OCI-LY1 (cell line): ENCODE data around the gene TENM4.

ENCODE experiments used
- H2AFZ ChIP-seq: fragments of 200-600 bp; sonication (generic), shearing (Covaris generic); 2 replicates; pipeline ENCODE4 v1.6.0; 2014; ENCODE audit warnings: antibody characterized with exemption, mild to moderate bottlenecking, low read length
- H3F3A ChIP-seq: fragments of 200-600 bp; sonication (generic), shearing (Covaris generic); 2 replicates; pipeline ENCODE4 v1.6.0; 2014; ENCODE audit warnings: mild to moderate bottlenecking, antibody characterized with exemption, low read length, moderate library complexity; ENCODE audit not compliant: insufficient read depth
- H3K27ac ChIP-seq: fragments of 200-600 bp; sonication (generic); 2 replicates; pipeline ENCODE4 v1.5.1; 2014; ENCODE audit warnings: low read length, mixed run types, mild to moderate bottlenecking, low read depth; ENCODE audit not compliant: poor library complexity, severe bottlenecking
- H3K27me3 ChIP-seq: fragments of 200-600 bp; sonication (generic); 2 replicates; pipeline ENCODE4 v1.6.0; 2014; ENCODE audit warnings: antibody characterized with exemption, mild to moderate bottlenecking, low read length, moderate library complexity; ENCODE audit not compliant: insufficient read depth
- H3K36me3 ChIP-seq: fragments of 200-600 bp; sonication (generic); 2 replicates; pipeline ENCODE4 v1.6.1; 2014; ENCODE audit warnings: mild to moderate bottlenecking, antibody characterized with exemption, low read length, moderate library complexity, mixed read lengths; ENCODE audit not compliant: insufficient read depth
- H3K4me1 ChIP-seq: fragments of 200-600 bp; sonication (generic); 2 replicates; pipeline ENCODE4 v1.5.1; 2014; ENCODE audit warnings: mild to moderate bottlenecking, low read length, moderate library complexity; ENCODE audit not compliant: insufficient read depth, severe bottlenecking
- H3K4me2 ChIP-seq: fragments of 200-600 bp; sonication (generic), shearing (Covaris generic); 2 replicates; pipeline ENCODE4 v1.6.1; 2014; ENCODE audit warnings: low read length
- H3K4me3 ChIP-seq: fragments of 200-600 bp; sonication (generic); 2 replicates; pipeline ENCODE4 v1.5.1; 2014; ENCODE audit warnings: low read length, low read depth, mild to moderate bottlenecking, mixed read lengths; ENCODE audit not compliant: poor library complexity, severe bottlenecking
- H3K79me2 ChIP-seq: fragments of 200-600 bp; shearing (Covaris generic); 2 replicates; pipeline ENCODE4 v1.6.1; 2016; ENCODE audit warnings: mixed run types, low read length, mixed read lengths; ENCODE audit not compliant: insufficient read depth
- H3K9ac ChIP-seq: fragments of 200-600 bp; sonication (generic), shearing (Covaris generic); 2 replicates; pipeline ENCODE4 v1.6.1; 2014; ENCODE audit warnings: mild to moderate bottlenecking, low read length, mixed read lengths
- H3K9me2 ChIP-seq: fragments of 200-600 bp; sonication (generic), shearing (Covaris generic); 2 replicates; pipeline ENCODE4 v1.6.1; 2014; ENCODE audit warnings: low read depth, mild to moderate bottlenecking, low read length, mixed read lengths
- H3K9me3 ChIP-seq: fragments of 200-600 bp; shearing (Covaris generic); 2 replicates; pipeline ENCODE4 v1.6.1; 2014; ENCODE audit warnings: low read length, mixed read lengths
- H4K20me1 ChIP-seq: fragments of 200-600 bp; sonication (generic), shearing (Covaris generic); 2 replicates; pipeline ENCODE4 v1.6.0; 2016; ENCODE audit warnings: mild to moderate bottlenecking, low read length; ENCODE audit not compliant: insufficient read depth
- EZH2 ChIP-seq: fragments of 200-600 bp; sonication (generic), shearing (Covaris generic); IDR thresholded peaks from 2 replicates; pipeline ENCODE4 v1.8.0; 2017; ENCODE audit warnings: borderline replicate concordance, mixed run types, mild to moderate bottlenecking, antibody characterized with exemption, low read length, moderate library complexity, mixed read lengths
- TF ChIP-seq, protein P1 (sequence below): fragments of 200-600 bp; sonication (generic), shearing (Covaris generic); IDR thresholded peaks from 2 replicates; pipeline ENCODE4 v1.5.1; 2017; ENCODE audit warnings: mild to moderate bottlenecking, antibody characterized with exemption, low read length, moderate library complexity, mixed read lengths

TENM4 gene

DNA sequence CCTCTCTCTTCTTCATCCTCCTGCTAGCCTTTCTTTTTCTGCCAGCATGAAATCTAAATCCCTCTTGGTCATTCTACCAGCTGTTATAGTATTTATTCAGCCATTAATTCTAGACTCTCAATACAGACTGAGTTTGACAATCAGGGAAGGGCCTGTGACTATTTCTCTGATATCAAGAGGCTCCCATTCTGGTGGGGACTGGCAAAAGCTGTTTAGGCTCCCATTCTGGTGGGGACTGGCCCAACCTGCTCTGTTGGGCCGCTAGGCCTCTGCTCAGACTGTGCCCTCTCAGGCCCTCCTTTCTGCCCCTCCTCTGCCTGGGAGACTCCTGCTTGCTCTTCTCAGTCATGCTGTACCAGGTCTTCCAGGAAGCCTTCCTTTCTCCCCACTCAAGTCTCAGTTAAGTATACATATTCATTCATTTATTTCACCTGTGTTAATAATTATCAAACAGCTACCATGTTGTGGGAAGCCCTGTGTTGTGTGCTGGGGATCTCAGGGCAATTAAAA is 542.5 kb downstream of the TENM4 start:
- Histone ChIP-seq H3K79me2 (no peaks in the 10 kb centered on the region), H3K9ac (no peak overlapping the region), H3K4me1 (no peaks in the 10 kb centered on the region), H3K4me2 (no peak overlapping the region), H3K9me2 (no peaks in the 10 kb centered on the region), H3K9me3 (no peaks in the 10 kb centered on the region), H2AFZ (no peak overlapping the region), H3K36me3 (no peaks in the 10 kb centered on the region), H3K27ac (no peak overlapping the region), H3K27me3 (no peaks in the 10 kb centered on the region), H3K4me3 (no peak overlapping the region), H3F3A (no peaks in the 10 kb centered on the region), H4K20me1 (no peaks in the 10 kb centered on the region)
- no peak for TF ChIP-seq EZH2
- TF ChIP-seq, protein P1, sequence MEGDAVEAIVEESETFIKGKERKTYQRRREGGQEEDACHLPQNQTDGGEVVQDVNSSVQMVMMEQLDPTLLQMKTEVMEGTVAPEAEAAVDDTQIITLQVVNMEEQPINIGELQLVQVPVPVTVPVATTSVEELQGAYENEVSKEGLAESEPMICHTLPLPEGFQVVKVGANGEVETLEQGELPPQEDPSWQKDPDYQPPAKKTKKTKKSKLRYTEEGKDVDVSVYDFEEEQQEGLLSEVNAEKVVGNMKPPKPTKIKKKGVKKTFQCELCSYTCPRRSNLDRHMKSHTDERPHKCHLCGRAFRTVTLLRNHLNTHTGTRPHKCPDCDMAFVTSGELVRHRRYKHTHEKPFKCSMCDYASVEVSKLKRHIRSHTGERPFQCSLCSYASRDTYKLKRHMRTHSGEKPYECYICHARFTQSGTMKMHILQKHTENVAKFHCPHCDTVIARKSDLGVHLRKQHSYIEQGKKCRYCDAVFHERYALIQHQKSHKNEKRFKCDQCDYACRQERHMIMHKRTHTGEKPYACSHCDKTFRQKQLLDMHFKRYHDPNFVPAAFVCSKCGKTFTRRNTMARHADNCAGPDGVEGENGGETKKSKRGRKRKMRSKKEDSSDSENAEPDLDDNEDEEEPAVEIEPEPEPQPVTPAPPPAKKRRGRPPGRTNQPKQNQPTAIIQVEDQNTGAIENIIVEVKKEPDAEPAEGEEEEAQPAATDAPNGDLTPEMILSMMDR = no peak

- H3K9ac ChIP-seq = no peak overlapping the region
- H3K9me2 ChIP-seq = no peaks in the 10 kb centered on the region
- no peaks in the 10 kb centered on the region for H4K20me1 ChIP-seq
- H3F3A ChIP-seq = no peaks in the 10 kb centered on the region
- no peaks in the 10 kb centered on the region for H3K27me3 ChIP-seq
- no peak for TF ChIP-seq EZH2
- TF ChIP-seq, protein P1 = no peak
- no peak overlapping the region for H3K27ac ChIP-seq
- no peak overlapping the region for H2AFZ ChIP-seq
- no peaks in the 10 kb centered on the region for H3K79me2 ChIP-seq
- no peak overlapping the region for H3K4me3 ChIP-seq
- no peaks in the 10 kb centered on the region for H3K4me1 ChIP-seq
- H3K9me3 ChIP-seq = no peaks in the 10 kb centered on the region
- no peak overlapping the region for H3K4me2 ChIP-seq
- no peaks in the 10 kb centered on the region for H3K36me3 ChIP-seq
These were observed 546.8 kb downstream of the TENM4 start for GRCh38 chr11:78893996-78894395.

GRCh38 chr11:78889698-78890097 is 551.1 kb downstream of the TENM4 start:
- no peaks in the 10 kb centered on the region for H3F3A ChIP-seq
- H4K20me1 ChIP-seq = no peaks in the 10 kb centered on the region
- H3K4me1 ChIP-seq = no peaks in the 10 kb centered on the region
- TF ChIP-seq, protein P1 = no peak
- TF ChIP-seq EZH2 = no peak
- H2AFZ ChIP-seq = no peak overlapping the region
- H3K9me3 ChIP-seq = no peaks in the 10 kb centered on the region
- H3K36me3 ChIP-seq = no peaks in the 10 kb centered on the region
- H3K27me3 ChIP-seq = no peaks in the 10 kb centered on the region
- H3K4me3 ChIP-seq = no peak overlapping the region
- no peak overlapping the region for H3K27ac ChIP-seq
- no peak overlapping the region for H3K4me2 ChIP-seq
- no peak overlapping the region for H3K9ac ChIP-seq
- no peaks in the 10 kb centered on the region for H3K79me2 ChIP-seq
- no peaks in the 10 kb centered on the region for H3K9me2 ChIP-seq
